Thymus (tissue), 11 donors: Measurements from ENCODE around the gene MCF2L. TPM values are rescaled to one million over a fixed set of nuclear protein-coding genes. Genes with fewer than 3 reads are reported as not detected.

Experiments
- DNase-seq, 9 donors: peaks; one replicate each; pipeline ENCODE4 v3.0.0-alpha.2; 2013; ENCODE audit warnings: low spot score in 9 of 9, low read depth in 6 of 9, missing footprints in 1 of 9
- H3K27ac ChIP-seq, 2 donors: one replicate each; pipeline ENCODE4 v1.5.1; 2013; ENCODE audit warnings: control low read depth in 1 of 2, low read depth in 1 of 2, low read length in 1 of 2, mild to moderate bottlenecking in 1 of 2, moderate library complexity in 1 of 2
- H3K27me3 ChIP-seq, 2 donors: one replicate each; pipeline ENCODE4 v1.5.1; 2013; ENCODE audit warnings: low read length in 1 of 2; ENCODE audit not compliant: control insufficient read depth in 2 of 2, insufficient read depth in 1 of 2
- H3K36me3 ChIP-seq, 2 donors: one replicate each; pipeline ENCODE4 v1.5.1; 2013; ENCODE audit warnings: low read length in 1 of 2, mild to moderate bottlenecking in 1 of 2, moderate library complexity in 1 of 2; ENCODE audit not compliant: control insufficient read depth in 2 of 2, insufficient read depth in 2 of 2
- H3K4me1 ChIP-seq, 2 donors: one replicate each; pipeline ENCODE4 v1.5.1; 2013; ENCODE audit warnings: low read length in 2 of 2; ENCODE audit not compliant: control insufficient read depth in 2 of 2, insufficient read depth in 2 of 2
- H3K4me3 ChIP-seq, 2 donors: one replicate each; pipeline ENCODE4 v1.5.1; 2013; ENCODE audit warnings: low read length in 2 of 2, control low read depth in 1 of 2, mild to moderate bottlenecking in 1 of 2
- H3K9me3 ChIP-seq, 2 donors: one replicate each; pipeline ENCODE4 v1.5.1; 2013; ENCODE audit warnings: low read length in 1 of 2, mild to moderate bottlenecking in 1 of 2; ENCODE audit not compliant: control insufficient read depth in 2 of 2, insufficient read depth in 1 of 2
- WGBS: extraction: QIAGEN DNeasy Blood & Tissue Kit; methylation state at CpG from one replicate; pipeline ENCODE4 v1.1.7; 2013; 5-methylcytosine and 5-hydroxymethylcytosine counted together
- polyA plus RNA-seq: library from polyadenylated mRNA; stranded (reverse); fragments of 200-250 nt; gene quantifications from one replicate; pipeline ENCODE4 v1.2.3, GENCODE V29; 2013
- total RNA-seq: library from RNA; stranded (reverse); fragments of 120-200 nt; gene quantifications from one replicate; pipeline ENCODE4 v1.2.4, GENCODE V29; 2013
- donor health status: healthy.

MCF2L gene
- total and polyA plus RNA-seq, 2 donors, result 13.0 to 28.6 TPM

- Histone ChIP-seq H3K36me3 (no peaks in the 10 kb centered on the region), H3K27ac (no peak overlapping the region), H3K27me3 (peaks cover 0 to 5% of the 10 kb centered on the region in 2 donors), H3K4me3 (no peak overlapping the region), H3K4me1 (no peaks in the 10 kb centered on the region), H3K9me3 (no peaks in the 10 kb centered on the region)
- DNase-seq, result no peak
- 92% methylated on average over 21 of the region's 21 CpGs for WGBS
These were observed 7.3 kb upstream of the MCF2L start for GRCh38 chr13:112961457-112962369.

GRCh38 chr13:112962396-112962795, 6.6 kb upstream of the MCF2L start:
- Histone ChIP-seq H3K4me1 (no peaks in the 10 kb centered on the region), H3K36me3 (no peaks in the 10 kb centered on the region), H3K9me3 (no peaks in the 10 kb centered on the region), H3K27ac (no peak overlapping the region), H3K27me3 (peaks cover 0 to 5% of the 10 kb centered on the region in 2 donors), H3K4me3 (no peak overlapping the region)
- 86% methylated on average over 9 of the region's 9 CpGs for WGBS
- no peak for DNase-seq

GRCh38 chr13:112962911-112963625, 5.9 kb upstream of the MCF2L start:
- H3K36me3 ChIP-seq, result no peaks in the 10 kb centered on the region
- 88% methylated on average over 16 of the region's 16 CpGs for WGBS

GRCh38 chr13:112963641-112964040, 5.4 kb upstream of the MCF2L start:
- Histone ChIP-seq H3K27ac (no peak overlapping the region), H3K27me3 (peaks cover 0 to 8% of the 10 kb centered on the region in 2 donors), H3K9me3 (no peaks in the 10 kb centered on the region), H3K4me1 (peaks cover 3 to 4% of the 10 kb centered on the region in 2 donors), H3K4me3 (no peak overlapping the region), H3K36me3 (no peaks in the 10 kb centered on the region)
- WGBS, result 98% methylated on average over 11 of the region's 11 CpGs
- no peak for DNase-seq

More at GRCh38 chr13:112962911-112963625, 5.9 kb upstream of the MCF2L start:
- H3K27ac ChIP-seq, result no peak overlapping the region
- no peak for DNase-seq
- H3K4me1 ChIP-seq, result peaks cover 0 to under 1% of the 10 kb centered on the region in 2 donors
- peaks cover 0 to 7% of the 10 kb centered on the region in 2 donors for H3K27me3 ChIP-seq
- H3K4me3 ChIP-seq, result no peak overlapping the region
- no peaks in the 10 kb centered on the region for H3K9me3 ChIP-seq

GRCh38 chr13:112964971-112965492, 4.0 kb upstream of the MCF2L start:
- Histone ChIP-seq H3K36me3 (no peaks in the 10 kb centered on the region), H3K27me3 (peaks cover 0 to 18% of the 10 kb centered on the region in 2 donors), H3K4me1 (peaks cover 8 to 12% of the 10 kb centered on the region in 2 donors), H3K9me3 (no peaks in the 10 kb centered on the region), H3K4me3 (no peak overlapping the region), H3K27ac (no peak overlapping the region)
- DNase-seq, result no peak
- 71% methylated on average over 12 of the region's 12 CpGs for WGBS

- Histone ChIP-seq H3K27me3 (peaks cover 0 to 23% of the 10 kb centered on the region in 2 donors), H3K36me3 (no peaks in the 10 kb centered on the region), H3K4me3 (no peak overlapping the region), H3K4me1 (peaks cover 10 to 12% of the 10 kb centered on the region in 2 donors), H3K27ac (no peak overlapping the region), H3K9me3 (no peaks in the 10 kb centered on the region)
- WGBS, result 98% methylated on average over 16 of the region's 16 CpGs
- no peak for DNase-seq
These were observed 3.4 kb upstream of the MCF2L start for GRCh38 chr13:112965573-112966115.

GRCh38 chr13:112966776-112967175, 2.2 kb upstream of the MCF2L start:
- DNase-seq, result no peak
- Histone ChIP-seq H3K27ac (no peak overlapping the region), H3K9me3 (no peaks in the 10 kb centered on the region), H3K4me3 (no peak overlapping the region), H3K4me1 (peaks cover 10 to 12% of the 10 kb centered on the region in 2 donors), H3K27me3 (peaks cover 0 to 31% of the 10 kb centered on the region in 2 donors), H3K36me3 (no peaks in the 10 kb centered on the region)
- WGBS, result 97% methylated on average over 6 of the region's 6 CpGs

GRCh38 chr13:112967686-112968379, 1.2 kb upstream of the MCF2L start:
- Histone ChIP-seq H3K4me3 (peak overlapping the region; percentile 24 to 66), H3K27ac (peak overlapping the region in 1 of 2 donors; percentile 71), H3K4me1 (peaks cover 10 to 12% of the 10 kb centered on the region in 2 donors), H3K36me3 (no peaks in the 10 kb centered on the region), H3K9me3 (no peaks in the 10 kb centered on the region), H3K27me3 (peaks cover 0 to 31% of the 10 kb centered on the region in 2 donors)
- DNase-seq, result no peak
- whole genome bisulfite sequencing, result 76% methylated on average over 22 of the region's 22 CpGs
